GM19240 (cell line): Measurements from ENCODE around the gene TBCD.
"Not testable (repeated sequence)": the region's sequence is repeated elsewhere in the genome, so short reads cannot be mapped to it uniquely, and the experiment has no call there.

ENCODE experiments used
- DNase-seq: peaks from one replicate; pipeline ENCODE4 v3.0.0; 2011; ENCODE audit warnings: low spot score; ENCODE audit not compliant: insufficient read length

The TBCD gene

DNA sequence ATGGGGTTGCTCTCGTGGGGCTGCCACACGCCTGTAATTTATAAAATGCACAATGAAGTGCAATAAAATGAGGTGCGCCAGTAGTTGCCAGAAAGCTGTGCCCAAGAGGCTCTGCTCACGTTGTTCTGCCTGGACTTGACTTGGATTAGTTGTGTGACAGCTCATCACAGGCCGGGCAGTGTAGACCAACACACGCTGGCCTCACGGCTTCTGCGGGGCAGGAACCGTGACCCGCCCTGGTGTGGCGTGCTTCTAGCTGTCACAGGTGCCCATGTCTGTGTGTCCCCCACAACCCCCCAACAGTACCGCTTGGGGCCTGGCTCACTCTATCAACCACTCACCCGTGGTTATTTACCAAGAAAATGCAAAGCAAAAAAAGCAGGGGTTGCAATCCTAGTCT is 200.2 kb downstream of the TBCD start:
- DNase-seq, result no peak

DNA sequence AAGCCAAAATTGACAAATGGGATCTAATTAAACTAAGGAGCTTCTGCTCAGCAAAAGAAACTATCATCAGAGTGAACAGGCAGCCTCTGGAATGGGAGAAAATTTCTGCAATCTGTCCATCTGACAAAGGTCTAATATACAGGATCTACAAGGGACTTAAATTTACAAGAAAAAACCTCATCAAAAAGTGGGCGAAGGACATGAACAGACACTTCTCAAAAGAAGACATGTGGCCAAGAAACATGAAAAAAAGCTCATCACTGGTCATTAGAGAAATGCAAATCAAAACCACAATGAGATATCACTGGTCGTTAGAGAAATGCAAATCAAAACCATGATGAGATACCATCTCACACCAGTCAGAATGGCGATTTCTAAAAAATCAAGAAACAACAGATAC is 203.2 kb downstream of the TBCD start:
- not testable (repeated sequence) for DNase-seq

DNA sequence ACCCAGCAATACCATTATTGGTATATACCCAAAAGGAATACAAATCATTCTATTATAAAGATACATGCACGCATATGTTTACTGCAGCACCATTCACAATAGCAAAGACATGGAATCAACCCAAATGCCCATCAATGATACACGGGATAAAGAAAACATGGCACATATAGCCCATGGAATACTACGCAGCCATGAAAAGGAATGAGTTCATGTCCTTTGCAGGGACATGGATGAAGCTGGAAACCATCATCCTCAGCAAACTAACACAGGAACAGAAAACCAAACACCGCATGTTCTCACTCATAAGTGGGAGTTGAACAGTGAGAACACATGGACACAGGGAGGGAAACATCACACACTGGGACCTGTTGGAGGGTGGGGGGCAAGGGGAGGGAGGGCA is 203.8 kb downstream of the TBCD start:
- DNase-seq, result not testable (repeated sequence)

DNA sequence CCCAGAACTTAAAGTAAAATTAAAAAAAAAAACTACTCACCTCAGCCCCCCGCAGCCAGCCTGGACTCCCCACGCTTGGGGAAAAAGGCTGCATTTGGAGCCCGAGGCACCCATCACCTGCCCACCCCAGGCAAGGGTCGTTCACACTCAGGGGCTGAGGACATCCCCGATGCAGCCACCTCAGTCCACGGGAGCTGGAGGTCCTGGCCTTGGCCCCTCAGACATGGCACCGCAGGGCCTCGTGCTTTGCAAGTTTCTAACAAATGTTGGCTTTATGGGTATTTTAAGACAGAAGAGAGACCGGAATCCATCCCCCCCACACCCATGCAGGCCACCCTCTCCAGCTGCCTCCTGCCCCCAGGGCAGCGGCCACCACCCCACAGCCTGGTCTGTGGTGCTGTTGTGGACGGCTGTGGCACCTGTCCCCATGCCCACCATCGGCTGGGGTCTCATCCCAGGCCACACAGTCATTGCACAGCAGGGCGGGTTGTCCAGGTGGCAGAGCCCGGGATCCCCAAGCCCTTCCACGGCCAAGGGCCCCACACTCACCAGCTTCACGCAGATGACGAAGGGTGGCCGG is 204.4 kb downstream of the TBCD start:
- DNase-seq, result no peak

DNA sequence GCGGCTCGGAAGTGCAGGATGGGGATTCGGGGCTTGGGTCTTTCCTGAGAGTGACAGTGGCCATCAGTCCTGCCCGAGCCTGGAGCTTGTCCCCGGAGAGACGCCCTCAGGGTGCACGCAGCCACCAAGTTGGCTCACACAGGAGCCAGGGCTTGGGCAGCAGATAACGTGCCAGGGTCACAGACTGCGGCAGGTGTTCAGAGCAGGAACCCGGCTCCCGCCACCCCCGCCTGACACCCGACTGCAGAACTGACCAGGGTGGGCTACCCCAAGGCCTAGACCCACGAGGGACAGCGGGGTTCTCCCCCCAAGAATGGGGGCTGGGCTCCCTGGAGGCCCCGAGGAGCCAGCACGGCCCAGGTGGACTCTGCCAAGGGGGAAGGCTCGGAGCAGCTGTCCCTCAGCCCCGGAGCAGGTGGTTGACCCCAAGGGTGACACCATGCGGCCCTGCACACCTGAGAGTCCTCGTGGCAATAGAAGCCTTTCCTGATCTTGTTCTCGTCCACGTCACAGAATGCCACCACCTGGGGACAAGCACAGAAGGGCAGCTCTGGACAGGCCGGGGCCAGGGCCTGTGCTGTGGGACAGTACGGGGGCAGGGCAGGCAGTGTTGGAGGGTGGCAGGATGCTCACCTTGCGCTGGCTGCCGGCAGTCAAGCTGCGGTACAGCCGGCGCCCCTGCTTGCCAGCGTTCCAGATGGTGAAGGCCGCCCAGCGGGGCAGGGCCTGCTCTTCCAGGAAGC is 205.0 kb downstream of the TBCD start:
- DNase-seq, result no peak

DNA sequence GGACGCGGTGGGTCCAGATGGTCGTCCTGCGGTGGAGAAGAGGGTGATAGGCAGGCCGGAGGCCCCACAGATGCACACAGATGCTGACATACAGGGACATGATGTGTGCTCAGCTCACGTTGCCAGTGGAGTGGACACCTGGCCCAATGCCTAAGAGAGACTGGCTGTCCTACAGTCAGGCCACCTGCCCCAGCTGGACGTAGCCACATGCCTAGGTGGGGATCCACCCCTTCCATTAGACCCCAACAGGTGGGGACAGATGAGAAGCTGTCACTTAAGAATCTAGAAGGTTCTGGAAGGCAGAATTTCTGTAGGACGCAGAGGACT is 205.6 kb downstream of the TBCD start:
- no peak for DNase-seq

DNA sequence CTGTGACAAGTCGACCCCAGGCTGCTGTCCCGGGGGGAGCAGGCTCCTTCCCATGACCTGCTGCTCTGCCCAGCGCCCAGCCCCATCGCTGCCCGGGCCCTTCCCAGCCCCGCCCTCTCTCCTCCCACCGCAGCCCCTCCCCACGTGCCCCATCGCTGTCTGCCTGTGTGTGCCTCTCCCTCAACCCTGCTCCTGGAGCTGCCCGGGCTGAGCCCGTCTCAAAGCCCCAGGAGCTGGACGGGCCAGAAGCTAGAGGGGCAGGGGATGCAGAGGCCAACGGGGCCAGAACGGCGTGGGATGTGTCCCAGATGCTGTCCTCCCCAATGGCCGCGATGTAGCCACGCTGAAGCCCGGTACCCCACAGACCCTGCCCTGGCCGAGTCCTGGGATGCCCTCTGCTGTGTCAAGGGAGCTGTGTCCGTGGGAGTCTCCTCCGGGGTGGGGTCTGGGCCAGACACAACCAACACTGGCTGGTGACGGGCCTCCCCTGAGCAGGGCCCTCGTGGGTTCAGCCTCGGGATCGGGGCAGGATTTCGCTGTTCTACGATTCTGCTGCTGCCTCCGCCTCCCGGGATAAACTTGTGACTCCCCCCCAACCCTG is 206.2 kb downstream of the TBCD start:
- no peak for DNase-seq

DNA sequence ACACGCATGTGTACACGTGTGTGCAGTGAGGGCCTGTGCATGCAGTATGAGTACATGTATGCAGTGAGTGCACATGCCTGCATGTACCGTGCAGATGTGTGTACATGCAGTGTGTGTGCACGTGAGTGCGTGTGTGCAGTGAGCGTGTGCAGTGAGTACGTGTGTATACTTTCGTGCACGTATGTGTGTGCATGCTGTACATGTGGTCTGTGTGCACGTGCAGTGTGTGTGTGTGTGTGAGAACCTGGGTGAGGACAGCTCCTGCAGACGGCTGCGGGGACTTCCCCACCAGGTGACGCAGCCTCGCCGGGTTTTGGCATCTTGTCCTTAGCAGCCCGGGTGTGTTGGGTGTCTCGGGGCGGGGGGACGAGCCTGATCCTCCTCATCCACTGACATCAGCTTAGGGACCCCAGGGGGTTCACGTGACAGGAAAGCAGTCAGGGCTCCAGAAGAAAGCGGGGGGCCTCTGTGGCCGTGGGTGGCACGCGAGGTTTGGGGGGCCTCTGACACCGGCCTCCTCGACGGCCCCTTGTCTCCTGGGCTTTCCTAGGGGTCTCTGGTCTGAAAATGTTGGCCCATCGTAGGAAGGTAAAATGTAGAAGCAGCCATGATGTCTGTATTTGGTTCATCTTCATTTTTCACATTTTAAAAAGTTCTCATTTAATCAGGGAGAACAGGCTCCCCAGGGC is 207.5 kb downstream of the TBCD start:
- DNase-seq, result no peak

DNA sequence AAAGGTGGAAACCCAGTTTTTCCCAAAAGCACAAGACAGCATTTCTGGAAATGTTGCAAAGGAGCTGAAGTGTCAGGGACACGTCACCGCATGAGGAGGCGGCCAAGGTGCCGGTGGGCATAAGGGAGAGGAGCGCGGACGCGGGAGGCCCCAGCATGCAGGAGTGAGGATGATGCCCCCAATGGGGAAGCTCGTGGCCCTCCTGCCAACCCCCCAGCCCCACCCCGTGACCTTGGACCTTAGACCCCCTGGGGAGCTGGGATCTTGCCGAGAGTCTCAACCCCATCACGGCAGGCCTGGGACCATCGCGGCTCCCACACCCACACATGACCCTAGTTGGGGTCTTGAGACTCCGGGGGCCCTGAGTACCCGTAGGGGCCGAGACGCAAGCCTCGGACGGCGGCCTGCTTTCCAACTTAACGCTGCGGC is 208.1 kb downstream of the TBCD start:
- DNase-seq, result no peak

DNA sequence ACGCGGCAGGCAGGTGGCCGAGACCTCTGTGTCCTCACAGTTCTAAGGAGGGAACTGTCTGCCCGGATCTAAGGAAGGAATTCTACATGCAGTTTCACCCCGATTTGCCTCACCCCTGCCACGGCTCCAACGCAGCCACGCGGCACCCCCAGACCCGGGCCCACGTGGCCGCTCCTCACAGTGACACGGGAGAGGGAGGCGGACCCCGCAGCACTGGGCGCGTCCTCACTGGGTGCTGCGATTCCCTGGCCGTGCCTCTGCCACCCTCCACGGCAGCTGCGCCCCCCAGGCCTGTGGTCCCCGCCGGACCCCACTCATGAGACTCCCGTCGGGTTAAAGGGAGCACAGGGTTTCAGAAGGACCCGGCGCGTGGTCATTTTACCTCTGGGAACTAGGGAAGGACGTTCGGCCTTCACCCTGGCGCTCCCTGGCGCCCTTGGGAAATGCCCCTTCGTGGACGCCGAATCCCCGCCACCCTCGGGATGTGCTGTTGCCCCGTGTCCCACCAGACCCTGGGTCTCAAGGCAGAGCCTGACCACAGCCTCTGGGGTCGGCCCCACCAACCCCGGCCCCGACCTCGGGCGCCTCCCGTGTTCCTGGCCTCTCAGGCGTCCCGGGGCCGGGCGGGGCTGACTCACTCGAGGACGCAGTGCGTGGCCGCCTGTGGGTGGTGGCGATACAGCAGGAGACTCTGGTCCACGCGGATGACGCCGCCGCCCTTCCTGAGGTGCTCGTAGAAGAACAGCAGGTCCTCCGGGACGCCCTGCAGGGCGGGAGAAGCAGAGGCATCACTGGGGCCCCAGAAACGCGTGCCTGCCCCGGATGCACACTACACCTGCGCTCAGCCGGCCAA is 208.8 kb downstream of the TBCD start:
- no peak for DNase-seq

DNA sequence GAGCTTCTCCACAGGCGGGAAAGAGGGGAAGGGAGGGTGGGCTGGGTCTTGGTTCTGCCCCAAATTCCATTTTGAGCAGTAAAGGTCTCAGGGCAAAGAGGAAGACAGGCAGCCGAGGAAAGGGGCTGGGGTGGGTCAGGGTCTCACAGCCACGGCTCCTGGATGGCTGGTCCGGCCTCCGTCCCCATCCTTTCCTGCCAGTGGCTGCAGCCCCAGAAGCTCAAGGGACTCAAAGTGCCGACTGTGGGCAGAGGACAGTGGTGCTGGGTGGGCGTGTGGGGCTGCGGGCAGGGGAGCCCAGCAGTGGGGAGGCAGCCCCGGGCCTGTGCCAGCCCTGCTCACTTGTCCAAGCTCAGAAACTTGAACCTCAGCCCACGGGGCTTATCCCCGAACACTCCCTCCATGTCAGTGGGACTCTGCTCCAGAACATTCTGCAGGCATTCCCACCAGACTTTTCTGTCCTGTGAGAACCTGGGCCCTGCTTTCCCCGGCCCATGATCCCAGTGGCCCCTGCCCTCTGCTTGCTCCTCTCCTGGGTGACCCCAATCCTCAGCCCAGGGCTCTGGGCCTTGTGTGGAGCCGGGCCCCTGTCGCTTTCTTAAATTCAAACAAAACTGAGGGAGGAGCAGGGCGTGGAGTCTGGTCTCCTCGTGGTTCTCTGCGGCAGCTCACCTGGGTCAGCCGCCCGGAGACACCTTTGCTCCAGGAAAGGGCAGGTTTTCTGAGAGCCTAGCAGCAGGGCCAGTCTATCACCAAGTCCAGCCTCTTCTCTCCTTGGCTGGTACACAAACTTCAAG is 209.7 kb downstream of the TBCD start:
- no peak for DNase-seq

DNA sequence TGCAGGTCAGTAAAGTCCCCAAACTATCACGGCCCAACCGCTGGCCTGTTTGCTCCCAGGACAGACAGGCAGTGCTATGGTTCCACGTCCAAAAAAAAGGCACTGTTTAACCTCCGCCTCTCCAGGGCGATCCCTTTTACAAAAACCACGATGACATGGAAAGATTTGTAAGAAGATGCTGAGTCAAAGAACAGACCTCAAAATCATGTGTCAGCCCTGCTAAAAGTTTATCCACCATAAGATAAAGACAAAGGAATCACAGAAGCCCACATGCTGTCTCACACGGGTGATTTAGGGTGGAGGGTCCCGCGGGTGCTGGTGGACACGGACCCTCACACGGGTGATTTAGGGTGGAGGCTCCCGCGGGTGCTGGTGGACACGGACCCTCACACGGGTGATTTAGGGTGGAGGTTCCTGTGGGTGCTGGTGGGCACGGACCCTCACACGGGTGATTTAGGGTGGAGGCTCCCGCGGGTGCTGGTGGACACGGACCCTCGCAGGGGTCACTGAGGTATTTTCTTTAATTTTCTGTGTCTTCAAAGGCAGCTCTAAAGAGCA is 210.4 kb downstream of the TBCD start:
- no peak for DNase-seq

DNA sequence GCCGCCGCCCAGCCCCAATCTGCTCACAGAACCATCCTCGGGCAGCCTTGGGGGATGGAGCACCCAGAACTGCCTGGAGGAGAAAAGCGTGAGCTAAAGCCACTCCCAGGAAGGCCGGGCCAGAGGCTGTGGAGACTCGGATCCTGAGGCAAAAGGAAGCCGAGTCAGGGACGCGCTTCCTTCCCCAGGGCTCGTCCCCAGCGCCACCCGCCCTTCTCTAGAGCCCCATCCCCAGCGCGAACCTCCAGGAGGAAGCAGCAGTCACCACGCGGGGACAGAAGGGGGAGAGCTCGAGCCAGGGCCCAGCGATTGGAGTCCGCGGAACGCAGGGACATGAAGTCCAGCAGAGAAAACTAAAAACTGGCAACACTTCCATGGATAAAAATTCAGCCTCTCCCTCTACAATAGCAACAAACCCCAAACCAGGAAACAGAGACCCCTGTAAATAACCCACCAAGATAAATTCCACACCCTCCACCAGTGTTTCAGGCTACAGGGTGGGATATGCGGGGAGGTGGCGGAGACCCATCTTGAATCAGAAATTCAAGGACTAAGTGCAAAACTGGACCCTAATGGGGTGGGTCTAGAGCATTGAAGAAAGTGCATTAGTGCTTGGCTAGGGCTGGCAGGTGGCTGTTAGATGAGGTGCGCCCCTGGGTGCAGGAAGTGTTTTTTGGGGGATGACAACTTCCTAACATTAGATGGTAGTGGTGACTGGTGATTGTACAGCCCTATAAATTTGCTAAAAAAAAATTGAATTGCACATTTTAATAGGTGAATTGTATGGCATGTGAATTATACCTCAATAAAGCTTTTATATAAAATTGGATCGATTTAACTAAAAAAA is 211.5 kb downstream of the TBCD start:
- DNase-seq, result no peak

DNA sequence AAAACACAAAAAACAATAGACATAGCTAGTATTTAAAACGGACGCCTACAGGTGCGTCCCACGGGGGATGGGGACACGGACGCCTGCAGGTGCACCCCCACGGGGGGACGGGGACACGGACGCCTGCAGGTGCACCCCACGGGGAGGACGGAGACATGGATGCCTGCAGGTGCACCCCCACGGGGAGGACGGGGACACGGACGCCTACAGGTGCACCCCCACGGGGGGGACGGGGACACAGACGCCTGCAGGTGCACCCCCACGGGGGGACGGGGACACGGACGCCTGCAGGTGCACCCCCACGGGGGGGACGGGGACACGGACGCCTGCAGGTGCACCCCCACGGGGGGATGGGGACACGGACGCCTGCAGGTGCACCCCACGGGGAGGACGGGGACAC is 212.6 kb downstream of the TBCD start:
- DNase-seq, result not testable (repeated sequence)

DNA sequence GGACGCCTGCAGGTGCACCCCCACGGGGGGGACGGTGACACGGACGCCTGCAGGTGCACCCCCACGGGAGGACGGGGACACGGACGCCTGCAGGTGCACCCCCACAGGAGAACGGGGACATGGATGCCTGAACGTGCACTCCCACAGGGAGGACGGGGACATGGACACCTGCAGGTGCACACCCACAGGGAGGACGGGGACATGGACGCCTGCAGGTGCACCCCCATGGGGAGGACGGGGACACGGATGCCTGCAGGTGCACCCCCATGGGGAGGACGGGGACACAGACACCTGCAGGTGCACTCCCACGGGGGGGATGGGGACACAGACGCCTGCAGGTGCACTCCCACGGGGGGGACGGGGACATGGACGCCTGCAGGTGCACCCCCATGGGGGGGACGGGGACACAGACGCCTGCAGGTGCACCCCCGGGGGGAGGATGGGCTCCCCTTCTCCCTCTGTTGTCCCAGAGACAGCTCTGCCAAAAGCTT is 213.0 kb downstream of the TBCD start:
- no peak for DNase-seq

DNA sequence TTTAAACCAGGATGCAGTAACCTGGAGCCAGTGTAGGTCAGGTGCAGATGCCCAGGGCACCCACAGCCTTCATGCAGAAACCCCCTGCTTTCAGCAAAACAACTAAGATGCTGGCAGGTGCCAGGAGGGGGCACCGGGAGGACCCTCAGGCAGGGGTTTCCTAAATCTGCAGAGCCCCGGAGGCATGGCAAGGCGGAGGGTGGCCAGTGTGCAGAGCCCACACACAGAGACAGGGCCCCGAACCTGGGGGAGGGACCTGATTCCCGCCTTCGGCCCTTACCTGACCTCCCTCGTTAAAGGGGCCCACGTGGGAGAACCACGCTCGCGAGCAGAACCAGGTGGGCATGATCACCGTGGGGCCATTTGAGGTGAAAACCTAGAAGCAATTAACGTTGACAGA is 213.5 kb downstream of the TBCD start:
- no peak for DNase-seq

DNA sequence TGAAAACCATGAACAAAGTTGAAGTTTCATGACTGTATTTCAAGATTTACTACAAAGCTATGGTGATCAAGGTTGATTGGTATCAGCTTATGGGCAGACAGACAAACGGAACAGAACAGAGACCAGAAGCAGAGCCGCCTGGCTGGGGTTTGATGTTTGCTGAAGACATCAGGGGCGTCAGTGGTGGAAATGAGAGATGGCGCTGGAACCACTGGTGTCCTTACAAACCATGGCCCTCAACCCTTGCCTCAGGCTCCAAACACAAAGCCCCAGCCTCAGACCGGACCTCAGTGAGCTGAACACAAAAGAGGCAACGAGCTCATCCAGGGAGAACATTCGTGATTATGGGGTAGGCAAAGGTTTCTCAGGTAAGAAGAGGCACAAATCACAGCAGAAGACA is 214.6 kb downstream of the TBCD start:
- no peak for DNase-seq

DNA sequence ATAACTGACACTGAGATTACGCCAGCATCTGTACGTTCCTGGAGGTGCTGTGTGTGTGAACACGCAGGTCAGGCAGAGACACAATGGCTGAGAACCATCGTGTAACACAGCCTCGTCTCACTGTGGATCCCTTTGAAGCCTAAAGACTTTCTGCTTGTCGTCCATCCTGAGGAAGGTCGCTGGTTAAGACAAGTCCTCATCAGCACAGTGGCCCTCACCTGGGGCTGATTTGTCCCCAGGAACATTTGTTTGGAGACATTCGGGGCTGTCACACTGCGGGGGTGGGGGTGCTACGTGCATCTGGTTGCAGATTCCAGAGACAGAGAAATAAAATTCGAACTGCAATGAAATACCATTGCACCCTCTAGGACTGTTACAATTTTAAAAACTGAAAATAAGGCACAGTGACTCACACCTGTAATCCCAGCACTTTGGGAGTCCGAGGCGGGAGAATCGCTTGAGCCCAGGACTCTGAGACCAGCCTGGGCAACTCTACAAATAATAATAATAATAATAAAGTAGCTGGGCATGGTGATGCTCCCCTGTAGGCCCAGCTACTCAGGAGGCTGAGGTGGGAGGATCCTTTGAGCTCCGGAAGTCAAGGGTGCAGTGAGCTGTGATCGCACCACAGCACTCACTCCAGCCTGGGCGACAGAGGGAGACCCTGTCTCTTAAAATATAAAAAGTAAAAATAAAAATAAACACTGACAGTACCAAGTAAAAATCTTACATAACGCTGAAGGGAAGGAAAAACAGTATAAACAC is 215.6 kb downstream of the TBCD start:
- DNase-seq, result no peak
